HFFc6 (cell line): ENCODE results near the gene ADAMTS9. TPM values are rescaled to one million over a fixed set of nuclear protein-coding genes. Genes with fewer than 3 reads are reported as not detected.

ENCODE experiments used
- DNase-seq: peaks from one replicate; pipeline ENCODE4 v3.0.0-alpha.2; 2018
- H3K27ac Mint-ChIP-seq: 2 replicates; pipeline ENCODE4 v1.8.0; 2020; ENCODE audit warnings: mild to moderate bottlenecking, mixed read lengths
- H3K27me3 Mint-ChIP-seq: 2 replicates; pipeline ENCODE4 v1.8.0; 2021; ENCODE audit warnings: mild to moderate bottlenecking, moderate library complexity, mixed read lengths; ENCODE audit not compliant: insufficient read depth
- H3K36me3 Mint-ChIP-seq: 2 replicates; pipeline ENCODE4 v1.8.0; 2021; ENCODE audit warnings: low read depth, mixed read lengths
- H3K4me1 Mint-ChIP-seq: 2 replicates; pipeline ENCODE4 v1.8.0; 2020; ENCODE audit warnings: low read depth, mixed read lengths
- H3K4me3 Mint-ChIP-seq: 2 replicates; pipeline ENCODE4 v1.8.0; 2020; ENCODE audit warnings: mild to moderate bottlenecking, moderate library complexity, mixed read lengths
- H3K9me3 Mint-ChIP-seq: 2 replicates; pipeline ENCODE4 v1.8.0; 2020; ENCODE audit warnings: mild to moderate bottlenecking, mixed read lengths
- total RNA-seq, 6 experiments: library from RNA; stranded (reverse); fragmentation: NEBNext Ultra II Directional; extraction: Animal tissue kit (Norgen Biotek cat#: 25700); gene quantifications; 2 replicates in 1 of 6; 3 replicates in 5 of 6; pipeline ENCODE4 v1.2.3, GENCODE V29; 2021
- TF ChIP-seq, protein P1 (sequence below): fragments of 200-600 bp; sonication (generic); IDR thresholded peaks from 2 replicates; pipeline ENCODE4 v1.5.0; 2021; ENCODE audit warnings: antibody characterized with exemption, mild to moderate bottlenecking

ADAMTS9 gene
- total RNA-seq, 6 experiments from 2014 or later = 0.07 to 0.14 (median 0.12) TPM; not detected in 1

DNA sequence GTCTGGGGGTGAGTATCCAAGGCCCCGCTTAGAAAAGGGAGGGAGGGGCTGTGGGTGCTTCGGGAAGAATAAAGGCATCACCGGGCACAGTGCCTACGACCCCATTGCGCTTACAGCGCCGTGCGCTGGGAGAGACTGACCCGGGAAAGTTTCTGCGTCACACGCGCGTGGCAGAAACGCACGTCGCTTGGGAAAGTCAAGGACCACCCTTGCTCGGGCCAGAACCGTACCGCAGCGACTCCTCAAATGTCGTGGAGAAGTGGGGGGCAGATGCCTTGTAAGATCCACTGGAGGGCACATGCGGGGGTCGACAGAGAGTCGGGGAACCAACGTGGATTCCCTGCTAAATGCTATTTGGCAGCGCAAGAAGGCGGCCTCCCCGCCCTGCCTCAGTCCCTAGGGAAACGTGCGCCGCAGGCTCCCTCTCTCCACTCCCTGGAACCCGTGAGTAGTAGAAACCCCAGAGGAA, 2.4 kb downstream of the ADAMTS9 start:
- H3K9me3 Mint-ChIP-seq = no peaks in the 10 kb centered on the region
- no peak overlapping the region for H3K27ac Mint-ChIP-seq
- no peak for DNase-seq
- no peaks in the 10 kb centered on the region for H3K36me3 Mint-ChIP-seq
- TF ChIP-seq, protein P1, sequence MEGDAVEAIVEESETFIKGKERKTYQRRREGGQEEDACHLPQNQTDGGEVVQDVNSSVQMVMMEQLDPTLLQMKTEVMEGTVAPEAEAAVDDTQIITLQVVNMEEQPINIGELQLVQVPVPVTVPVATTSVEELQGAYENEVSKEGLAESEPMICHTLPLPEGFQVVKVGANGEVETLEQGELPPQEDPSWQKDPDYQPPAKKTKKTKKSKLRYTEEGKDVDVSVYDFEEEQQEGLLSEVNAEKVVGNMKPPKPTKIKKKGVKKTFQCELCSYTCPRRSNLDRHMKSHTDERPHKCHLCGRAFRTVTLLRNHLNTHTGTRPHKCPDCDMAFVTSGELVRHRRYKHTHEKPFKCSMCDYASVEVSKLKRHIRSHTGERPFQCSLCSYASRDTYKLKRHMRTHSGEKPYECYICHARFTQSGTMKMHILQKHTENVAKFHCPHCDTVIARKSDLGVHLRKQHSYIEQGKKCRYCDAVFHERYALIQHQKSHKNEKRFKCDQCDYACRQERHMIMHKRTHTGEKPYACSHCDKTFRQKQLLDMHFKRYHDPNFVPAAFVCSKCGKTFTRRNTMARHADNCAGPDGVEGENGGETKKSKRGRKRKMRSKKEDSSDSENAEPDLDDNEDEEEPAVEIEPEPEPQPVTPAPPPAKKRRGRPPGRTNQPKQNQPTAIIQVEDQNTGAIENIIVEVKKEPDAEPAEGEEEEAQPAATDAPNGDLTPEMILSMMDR = no peak
- H3K4me3 Mint-ChIP-seq = peak overlapping the region; percentile 90
- H3K27me3 Mint-ChIP-seq = peaks cover 18% of the 10 kb centered on the region
- H3K4me1 Mint-ChIP-seq = peaks cover 18% of the 10 kb centered on the region

DNA sequence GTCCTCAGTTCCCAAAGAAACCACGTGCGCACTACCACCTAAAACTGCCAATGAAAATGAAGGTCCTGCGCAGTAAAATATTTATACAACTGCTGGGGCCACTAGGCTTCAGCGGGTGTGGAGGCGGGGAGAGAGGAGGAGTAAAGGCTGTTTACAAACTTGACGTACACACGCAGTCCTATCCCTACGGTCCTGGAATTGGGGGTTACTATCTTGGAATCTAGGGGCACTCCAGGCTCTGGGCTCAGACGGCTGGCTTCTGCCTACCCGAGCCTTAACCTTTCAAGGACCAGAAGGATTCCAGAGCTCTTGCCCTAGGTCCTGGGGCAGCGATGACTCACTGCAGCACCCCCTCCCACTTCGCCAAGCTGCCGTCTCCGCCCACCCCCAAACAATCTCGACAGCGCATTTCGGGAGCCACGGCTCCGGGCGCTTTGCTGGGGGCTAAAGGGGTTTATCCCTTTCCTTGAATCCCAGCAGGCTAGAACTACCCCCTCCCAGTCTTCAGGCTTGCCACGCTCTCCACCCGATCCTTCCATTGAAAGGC, 3.0 kb downstream of the ADAMTS9 start:
- Mint-ChIP-seq H3K4me3 (peak overlapping the region; percentile 90), H3K4me1 (peaks cover 18% of the 10 kb centered on the region), H3K27me3 (peaks cover 18% of the 10 kb centered on the region), H3K9me3 (no peaks in the 10 kb centered on the region), H3K36me3 (no peaks in the 10 kb centered on the region), H3K27ac (no peak overlapping the region)
- TF ChIP-seq, protein P1 = no peak
- no peak for DNase-seq

DNA sequence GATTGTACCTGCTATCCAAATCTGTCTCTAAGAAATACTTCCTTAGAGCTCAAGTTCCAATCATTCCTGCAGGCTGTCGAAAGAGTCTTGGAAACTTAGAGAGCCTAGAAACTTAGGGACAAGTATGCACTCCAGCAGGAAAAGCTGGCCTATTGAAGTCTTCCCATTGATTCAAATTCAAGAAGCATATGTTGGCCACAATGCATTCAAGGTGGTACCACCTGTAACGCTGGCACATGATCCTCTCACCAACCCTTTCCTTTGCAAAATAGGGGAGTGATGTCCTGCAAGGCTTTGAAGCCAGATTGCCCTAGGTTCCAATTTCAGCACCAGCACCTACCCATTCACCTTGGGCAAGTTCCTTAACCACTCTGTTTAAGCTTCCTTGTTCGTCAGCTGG, 6.0 kb downstream of the ADAMTS9 start:
- Mint-ChIP-seq H3K27ac (no peak overlapping the region), H3K4me3 (no peak overlapping the region), H3K9me3 (no peaks in the 10 kb centered on the region), H3K36me3 (no peaks in the 10 kb centered on the region), H3K27me3 (peaks cover 12% of the 10 kb centered on the region), H3K4me1 (peaks cover 6% of the 10 kb centered on the region)
- DNase-seq = no peak
- TF ChIP-seq, protein P1 = no peak

DNA sequence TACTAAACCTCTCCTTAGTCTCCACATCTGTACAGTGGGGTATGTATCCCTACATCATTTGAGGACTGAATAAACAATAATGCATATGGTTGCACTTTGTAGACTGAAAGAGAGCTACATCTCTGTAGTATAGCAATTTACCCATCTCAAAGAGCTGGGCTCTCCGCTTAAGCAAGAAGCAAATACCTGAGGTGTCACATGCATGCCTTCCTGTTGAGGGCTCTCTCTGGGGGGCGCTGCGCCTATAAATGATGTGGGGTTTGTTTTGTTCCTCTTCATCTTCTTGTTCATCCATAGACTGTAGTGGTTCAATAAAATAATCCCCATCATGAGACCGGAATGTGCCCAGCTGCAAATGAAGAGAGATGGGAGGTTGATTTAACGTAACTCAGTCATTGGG, 6.8 kb downstream of the ADAMTS9 start:
- no peak for DNase-seq
- Mint-ChIP-seq H3K4me1 (no peaks in the 10 kb centered on the region), H3K9me3 (no peaks in the 10 kb centered on the region), H3K27me3 (peaks cover 12% of the 10 kb centered on the region), H3K36me3 (no peaks in the 10 kb centered on the region), H3K27ac (no peak overlapping the region), H3K4me3 (no peak overlapping the region)
- TF ChIP-seq, protein P1 = no peak

DNA sequence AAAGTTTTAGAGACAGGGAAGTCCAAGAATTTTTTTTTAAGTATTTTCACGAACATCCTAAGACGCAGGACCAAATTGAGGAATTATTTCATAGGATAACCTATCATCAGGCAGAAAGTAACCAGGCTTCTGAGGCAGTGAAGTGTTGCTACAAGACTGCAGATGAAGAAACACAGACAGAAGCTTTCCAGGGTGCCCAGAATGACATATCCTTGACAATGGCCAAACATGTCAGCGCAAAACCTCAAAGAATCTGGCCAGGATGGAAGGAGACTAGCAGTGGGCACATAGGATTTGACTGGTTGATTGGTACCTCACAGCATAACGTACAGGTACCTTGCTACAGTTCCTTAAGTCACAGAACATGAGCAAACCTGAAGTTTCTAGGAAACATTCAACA, 7.5 kb downstream of the ADAMTS9 start:
- Mint-ChIP-seq H3K36me3 (no peaks in the 10 kb centered on the region), H3K4me3 (no peak overlapping the region), H3K27ac (no peak overlapping the region), H3K4me1 (no peaks in the 10 kb centered on the region), H3K27me3 (peaks cover 12% of the 10 kb centered on the region), H3K9me3 (no peaks in the 10 kb centered on the region)
- TF ChIP-seq, protein P1 = no peak
- DNase-seq = no peak
